Measurements from ENCODE around the gene WDR43. TPM values are rescaled to one million over a fixed set of nuclear protein-coding genes. Genes with fewer than 3 reads are reported as not detected.

The WDR43 gene
- total RNA-seq, 1 experiment from 2014 or later, result 77.0 TPM

DNA sequence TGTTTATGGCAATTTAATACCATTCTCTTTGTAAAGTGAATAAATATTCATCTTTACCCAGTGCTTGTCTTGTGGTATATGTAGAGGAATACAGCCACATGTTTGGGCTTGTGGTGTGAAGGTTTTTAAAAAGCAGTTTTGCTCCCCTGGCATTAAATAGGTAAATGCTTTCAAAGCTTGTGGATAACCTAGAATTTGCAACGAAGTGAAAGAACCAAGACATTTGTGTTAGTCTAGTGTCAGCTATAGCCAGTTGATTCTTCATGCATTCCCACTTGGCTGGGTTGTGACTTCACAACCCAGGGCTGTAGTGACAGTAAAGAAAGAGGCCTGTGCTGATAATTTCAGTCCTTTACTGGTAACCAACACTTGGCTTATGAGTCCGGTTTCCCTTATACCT, 53.7 kb downstream of the WDR43 start:
- peaks cover 55% of the 10 kb centered on the region for H3K36me3 ChIP-seq (ENCODE audit: insufficient read depth, low read length)
- no peak overlapping the region for H3K4me3 ChIP-seq (ENCODE audit: low read length)
- no peaks in the 10 kb centered on the region for H3K9me2 ChIP-seq (replicated peaks; ENCODE audit: insufficient read depth, low read length)
- no peak overlapping the region for H3K4me2 ChIP-seq (ENCODE audit: low read depth, low read length, poor library complexity, severe bottlenecking)
- H3K9ac ChIP-seq (ENCODE audit: low read length), result no peak overlapping the region
- H3K27ac ChIP-seq (ENCODE audit: low read length), result no peak overlapping the region
- H3K4me1 ChIP-seq (ENCODE audit: low read length), result no peaks in the 10 kb centered on the region
- peaks cover 38% of the 10 kb centered on the region for H4K20me1 ChIP-seq (ENCODE audit: insufficient read depth, low read depth, low read length)
- no peaks in the 10 kb centered on the region for H3K9me3 ChIP-seq (ENCODE audit: low read length)
- H2AFZ ChIP-seq (ENCODE audit: low read length), result no peak overlapping the region
- no peak for DNase-seq
- H3K79me2 ChIP-seq (ENCODE audit: low read length), result 0 out of 2 replicates have a peak, but pooled peaks cover 3% of the 10 kb centered on the region
- no peaks in the 10 kb centered on the region for H3K27me3 ChIP-seq (ENCODE audit: low read length)

DNA sequence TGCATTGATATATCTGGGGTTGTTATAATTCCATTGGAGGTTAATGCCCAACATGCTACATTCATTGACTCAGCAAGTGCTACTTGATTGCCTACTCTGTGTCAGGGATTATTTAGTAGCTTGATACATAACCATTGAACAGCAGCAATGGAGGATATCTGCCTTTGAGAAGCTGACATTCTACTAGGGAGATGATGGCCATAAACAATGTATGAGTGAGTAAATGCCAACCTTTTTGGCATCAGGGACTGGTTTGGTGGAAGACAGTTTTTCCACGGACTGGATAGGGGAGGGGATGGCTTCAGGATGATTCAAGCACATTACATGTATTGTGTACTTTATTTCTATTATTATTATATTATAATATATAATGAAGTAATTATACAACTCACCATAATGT, 54.7 kb downstream of the WDR43 start:
- H3K9ac ChIP-seq (ENCODE audit: low read length), result no peak overlapping the region
- no peak overlapping the region for H2AFZ ChIP-seq (ENCODE audit: low read length)
- peaks cover 45% of the 10 kb centered on the region for H3K36me3 ChIP-seq (ENCODE audit: insufficient read depth, low read length)
- no peak overlapping the region for H3K4me2 ChIP-seq (ENCODE audit: low read depth, low read length, poor library complexity, severe bottlenecking)
- H3K79me2 ChIP-seq (ENCODE audit: low read length), result 0 out of 2 replicates have a peak, but pooled peaks cover 3% of the 10 kb centered on the region
- H3K9me3 ChIP-seq (ENCODE audit: low read length), result no peaks in the 10 kb centered on the region
- no peak for DNase-seq
- no peaks in the 10 kb centered on the region for H3K27me3 ChIP-seq (ENCODE audit: low read length)
- H4K20me1 ChIP-seq (ENCODE audit: insufficient read depth, low read depth, low read length), result peaks cover 31% of the 10 kb centered on the region
- no peaks in the 10 kb centered on the region for H3K4me1 ChIP-seq (ENCODE audit: low read length)
- no peaks in the 10 kb centered on the region for H3K9me2 ChIP-seq (replicated peaks; ENCODE audit: insufficient read depth, low read length)
- no peak overlapping the region for H3K27ac ChIP-seq (ENCODE audit: low read length)
- no peak overlapping the region for H3K4me3 ChIP-seq (ENCODE audit: low read length)

DNA sequence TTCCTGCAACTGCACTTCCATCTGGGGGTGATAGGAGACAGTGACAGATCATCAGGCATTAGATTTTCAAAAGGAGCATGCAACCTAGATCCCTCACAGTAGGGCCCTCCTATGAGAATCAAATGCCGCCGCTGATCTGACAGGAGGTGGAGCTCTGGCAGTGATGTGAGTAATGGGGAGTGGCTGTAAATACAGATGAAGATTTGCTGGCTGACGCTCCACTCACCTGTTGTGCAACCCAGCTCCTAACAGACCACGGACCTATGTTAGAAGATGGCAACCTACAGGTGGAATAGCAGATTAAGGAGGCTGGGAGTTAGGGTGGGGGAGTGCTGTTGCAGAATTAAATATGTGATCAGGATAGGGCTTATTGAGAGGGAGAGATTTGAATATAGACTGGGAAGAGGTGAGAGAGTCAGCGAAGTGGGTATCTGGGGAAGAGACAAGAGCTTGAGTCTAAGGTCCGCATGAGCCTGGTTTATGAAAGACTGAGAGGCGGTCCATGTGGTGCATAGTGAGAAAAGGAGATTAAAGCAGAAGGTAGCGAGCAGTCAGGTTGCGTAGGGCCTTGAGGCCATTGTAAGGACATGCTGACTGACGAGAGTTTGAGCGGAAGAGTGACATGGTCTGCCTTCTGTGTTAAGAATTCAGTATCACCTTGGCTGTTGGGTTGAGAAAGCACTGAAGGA, 55.3 kb downstream of the WDR43 start:
- H3K9me3 ChIP-seq (ENCODE audit: low read length), result no peaks in the 10 kb centered on the region
- H3K27ac ChIP-seq (ENCODE audit: low read length), result no peak overlapping the region
- H3K36me3 ChIP-seq (ENCODE audit: insufficient read depth, low read length), result peaks cover 39% of the 10 kb centered on the region
- no peaks in the 10 kb centered on the region for H3K79me2 ChIP-seq (ENCODE audit: low read length)
- peaks cover 26% of the 10 kb centered on the region for H4K20me1 ChIP-seq (ENCODE audit: insufficient read depth, low read depth, low read length)
- H2AFZ ChIP-seq (ENCODE audit: low read length), result no peak overlapping the region
- no peak overlapping the region for H3K9ac ChIP-seq (ENCODE audit: low read length)
- H3K27me3 ChIP-seq (ENCODE audit: low read length), result no peaks in the 10 kb centered on the region
- no peak overlapping the region for H3K4me3 ChIP-seq (ENCODE audit: low read length)
- DNase-seq, result peak; percentile 62
- H3K9me2 ChIP-seq (replicated peaks; ENCODE audit: insufficient read depth, low read length), result no peaks in the 10 kb centered on the region
- H3K4me2 ChIP-seq (ENCODE audit: low read depth, low read length, poor library complexity, severe bottlenecking), result no peak overlapping the region
- H3K4me1 ChIP-seq (ENCODE audit: low read length), result no peaks in the 10 kb centered on the region

DNA sequence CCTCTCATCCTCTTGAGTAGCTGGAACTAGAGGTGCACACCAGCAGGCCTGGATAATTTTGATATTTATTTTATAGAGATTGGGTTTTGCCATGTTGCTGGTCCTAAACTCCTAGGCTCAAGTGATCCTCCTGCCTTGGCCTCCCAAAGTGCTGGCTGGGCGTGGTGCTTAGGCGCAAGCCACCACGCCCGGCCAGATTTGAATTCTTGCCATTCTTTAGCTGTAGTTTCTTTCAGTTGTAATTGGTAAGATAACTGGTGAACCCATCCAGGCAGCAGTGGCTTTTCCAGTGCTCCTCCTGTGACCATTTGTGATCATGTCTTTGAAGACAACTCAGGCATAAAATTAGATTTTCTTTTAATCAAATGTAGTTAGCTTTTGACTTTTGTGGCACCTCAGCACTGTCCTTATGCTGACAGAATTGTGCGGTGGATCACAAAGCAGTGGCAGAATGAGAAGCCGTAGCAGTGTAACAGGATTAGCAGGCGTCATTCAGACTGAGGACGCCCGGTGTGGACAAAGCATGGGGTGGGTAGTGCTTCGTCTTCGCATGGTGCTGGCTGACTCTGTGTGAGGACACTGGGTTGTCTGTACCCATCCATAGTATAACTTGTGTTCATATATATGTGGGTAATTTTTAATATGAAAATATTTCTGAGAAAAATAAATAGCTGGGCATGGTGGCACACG, 56.6 kb downstream of the WDR43 start:
- no peak overlapping the region for H3K4me2 ChIP-seq (ENCODE audit: low read depth, low read length, poor library complexity, severe bottlenecking)
- DNase-seq, result no peak
- no peaks in the 10 kb centered on the region for H3K79me2 ChIP-seq (ENCODE audit: low read length)
- peaks cover 11% of the 10 kb centered on the region for H3K4me1 ChIP-seq (ENCODE audit: low read length)
- H2AFZ ChIP-seq (ENCODE audit: low read length), result no peak overlapping the region
- no peak overlapping the region for H3K9ac ChIP-seq (ENCODE audit: low read length)
- no peak overlapping the region for H3K27ac ChIP-seq (ENCODE audit: low read length)
- no peak overlapping the region for H3K4me3 ChIP-seq (ENCODE audit: low read length)
- H3K36me3 ChIP-seq (ENCODE audit: insufficient read depth, low read length), result peaks cover 26% of the 10 kb centered on the region
- no peaks in the 10 kb centered on the region for H3K27me3 ChIP-seq (ENCODE audit: low read length)
- no peaks in the 10 kb centered on the region for H3K9me2 ChIP-seq (replicated peaks; ENCODE audit: insufficient read depth, low read length)
- H3K9me3 ChIP-seq (ENCODE audit: low read length), result no peaks in the 10 kb centered on the region
- peaks cover 17% of the 10 kb centered on the region for H4K20me1 ChIP-seq (ENCODE audit: insufficient read depth, low read depth, low read length)

DNA sequence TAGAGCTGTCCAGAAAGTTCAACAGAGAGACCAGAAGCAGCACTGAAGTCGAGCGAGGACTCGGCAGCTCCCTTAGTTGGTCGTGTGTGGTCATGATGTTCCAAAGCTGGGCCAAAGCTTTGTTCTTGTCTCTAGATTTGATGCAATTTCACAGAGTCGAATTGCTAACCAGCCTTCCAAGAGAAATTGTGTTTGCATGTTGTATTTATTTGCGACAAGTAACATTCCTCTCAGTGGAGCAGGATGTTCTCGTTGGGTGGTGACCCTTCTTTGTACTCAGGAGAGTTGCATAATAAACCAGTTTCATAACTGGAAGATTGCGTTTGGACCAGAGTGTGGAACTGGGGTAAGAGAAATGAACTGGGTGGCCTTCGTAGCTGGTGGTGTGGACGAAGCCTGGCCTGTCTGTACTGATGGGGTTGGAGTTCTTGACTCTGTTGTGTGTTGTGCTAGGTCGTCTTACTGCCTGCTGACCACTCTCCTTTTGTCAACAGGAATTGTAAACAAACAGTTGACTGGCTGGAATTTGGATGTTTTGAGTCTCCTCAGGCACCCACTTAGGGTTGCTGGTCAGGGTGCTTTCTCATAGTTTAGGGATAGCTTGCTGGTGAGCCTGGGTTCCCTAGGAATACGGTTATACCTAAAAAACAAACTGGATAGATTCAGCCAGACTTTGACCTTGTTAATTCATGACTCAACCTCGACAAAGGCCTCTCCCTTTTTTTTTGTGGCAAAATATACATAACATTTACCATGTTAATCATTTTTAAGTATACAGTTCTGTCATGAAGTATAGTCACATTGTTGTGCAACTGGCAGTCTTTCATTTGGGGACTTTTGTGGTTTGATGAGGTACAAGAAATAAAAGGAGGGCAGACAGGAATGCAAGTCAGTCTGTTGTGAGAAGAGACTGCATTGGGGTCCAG, 57.7 kb downstream of the WDR43 start:
- no peak overlapping the region for H2AFZ ChIP-seq (ENCODE audit: low read length)
- peaks cover 18% of the 10 kb centered on the region for H3K4me1 ChIP-seq (ENCODE audit: low read length)
- no peaks in the 10 kb centered on the region for H3K9me3 ChIP-seq (ENCODE audit: low read length)
- H3K27ac ChIP-seq (ENCODE audit: low read length), result no peak overlapping the region
- H3K27me3 ChIP-seq (ENCODE audit: low read length), result no peaks in the 10 kb centered on the region
- no peak overlapping the region for H3K4me3 ChIP-seq (ENCODE audit: low read length)
- no peak overlapping the region for H3K9ac ChIP-seq (ENCODE audit: low read length)
- H3K9me2 ChIP-seq (replicated peaks; ENCODE audit: insufficient read depth, low read length), result no peaks in the 10 kb centered on the region
- no peak overlapping the region for H3K4me2 ChIP-seq (ENCODE audit: low read depth, low read length, poor library complexity, severe bottlenecking)
- H3K79me2 ChIP-seq (ENCODE audit: low read length), result no peaks in the 10 kb centered on the region
- DNase-seq, result no peak
- peaks cover 17% of the 10 kb centered on the region for H3K36me3 ChIP-seq (ENCODE audit: insufficient read depth, low read length)
- H4K20me1 ChIP-seq (ENCODE audit: insufficient read depth, low read depth, low read length), result peaks cover 17% of the 10 kb centered on the region

DNA sequence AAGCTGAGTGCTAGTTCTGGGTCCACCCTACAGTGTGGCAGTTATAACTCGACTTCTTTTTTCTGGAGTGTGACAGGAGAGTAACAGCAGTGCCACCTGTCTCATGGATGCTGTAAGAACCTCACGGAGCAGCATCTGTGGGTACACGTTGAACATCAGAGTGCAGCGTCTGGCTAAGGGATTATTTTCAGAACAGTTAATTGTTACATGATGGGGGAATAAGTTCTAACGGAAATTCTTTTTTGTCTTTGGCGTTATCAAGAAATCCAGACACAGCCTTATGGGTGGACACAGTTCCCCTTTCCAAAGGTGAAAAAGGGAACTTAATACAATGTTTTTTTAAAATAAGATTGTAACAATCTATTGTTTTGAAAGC, 58.4 kb downstream of the WDR43 start:
- no peak for DNase-seq
- H3K9me2 ChIP-seq (replicated peaks; ENCODE audit: insufficient read depth, low read length), result no peaks in the 10 kb centered on the region
- no peak overlapping the region for H2AFZ ChIP-seq (ENCODE audit: low read length)
- no peaks in the 10 kb centered on the region for H3K9me3 ChIP-seq (ENCODE audit: low read length)
- H3K36me3 ChIP-seq (ENCODE audit: insufficient read depth, low read length), result peaks cover 13% of the 10 kb centered on the region; the same call in 1 of the 2 replicates
- H3K4me2 ChIP-seq (ENCODE audit: low read depth, low read length, poor library complexity, severe bottlenecking), result no peak overlapping the region
- H3K4me3 ChIP-seq (ENCODE audit: low read length), result no peak overlapping the region
- no peaks in the 10 kb centered on the region for H3K27me3 ChIP-seq (ENCODE audit: low read length)
- no peak overlapping the region for H3K27ac ChIP-seq (ENCODE audit: low read length)
- no peaks in the 10 kb centered on the region for H3K79me2 ChIP-seq (ENCODE audit: low read length)
- no peak overlapping the region for H3K9ac ChIP-seq (ENCODE audit: low read length)
- peaks cover 18% of the 10 kb centered on the region for H3K4me1 ChIP-seq (ENCODE audit: low read length)
- H4K20me1 ChIP-seq (ENCODE audit: insufficient read depth, low read depth, low read length), result peaks cover 20% of the 10 kb centered on the region

DNA sequence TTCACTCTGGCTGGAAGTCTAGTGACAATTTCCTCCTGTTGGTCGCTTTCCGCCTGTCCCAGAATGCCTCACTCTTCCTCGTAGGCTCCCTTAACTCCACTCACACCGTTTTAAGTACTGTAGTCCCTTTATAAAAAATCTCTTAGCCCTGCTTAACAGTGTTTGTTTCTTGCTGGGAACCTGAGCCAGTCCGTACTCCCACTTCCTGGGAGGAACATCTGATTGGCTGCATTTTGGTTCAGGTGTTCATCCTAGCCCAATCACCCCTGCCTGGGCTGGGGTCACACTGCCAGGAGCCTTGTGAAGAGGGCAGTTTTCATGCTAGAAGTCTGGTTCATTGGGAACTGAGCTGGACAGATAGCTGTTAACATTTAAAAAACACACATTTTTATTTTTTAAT, 61.0 kb downstream of the WDR43 start:
- Histone ChIP-seq H3K4me1 (ENCODE audit: low read length) (peaks cover 18% of the 10 kb centered on the region), H3K27me3 (ENCODE audit: low read length) (no peaks in the 10 kb centered on the region), H3K79me2 (ENCODE audit: low read length) (no peaks in the 10 kb centered on the region), H3K9me2 (replicated peaks; ENCODE audit: insufficient read depth, low read length) (no peaks in the 10 kb centered on the region), H3K9ac (ENCODE audit: low read length) (no peak overlapping the region), H3K36me3 (ENCODE audit: insufficient read depth, low read length) (no peaks in the 10 kb centered on the region), H3K27ac (ENCODE audit: low read length) (no peak overlapping the region), H3K4me3 (ENCODE audit: low read length) (no peak overlapping the region), H4K20me1 (ENCODE audit: insufficient read depth, low read depth, low read length) (peaks cover 14% of the 10 kb centered on the region), H2AFZ (ENCODE audit: low read length) (no peak overlapping the region), H3K4me2 (ENCODE audit: low read depth, low read length, poor library complexity, severe bottlenecking) (peak overlapping the region; percentile 55), H3K9me3 (ENCODE audit: low read length) (no peaks in the 10 kb centered on the region)
- no peak for DNase-seq

DNA sequence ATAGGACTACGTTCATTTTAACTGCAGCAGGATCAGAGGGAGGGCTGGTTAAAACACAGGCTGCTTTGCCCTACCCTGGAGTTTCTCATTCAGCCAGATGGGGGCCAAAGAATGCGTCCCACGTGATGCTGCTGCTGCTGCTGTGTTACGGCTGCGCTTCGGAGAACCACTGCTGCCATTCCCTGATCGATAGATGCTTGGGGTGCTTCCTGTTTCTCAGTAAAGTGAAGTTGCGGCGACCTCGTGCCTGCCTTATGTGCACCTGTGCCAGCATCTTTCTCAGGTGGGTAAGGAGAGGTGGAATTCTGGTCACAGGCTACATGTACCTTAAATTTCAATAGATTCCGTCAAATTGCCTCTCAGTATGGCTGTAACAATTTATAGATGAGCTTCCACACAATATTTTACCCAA, 62.0 kb downstream of the WDR43 start:
- no peaks in the 10 kb centered on the region for H3K9me3 ChIP-seq (ENCODE audit: low read length)
- H3K4me2 ChIP-seq (ENCODE audit: low read depth, low read length, poor library complexity, severe bottlenecking), result peak overlapping the region; percentile 55
- H3K9ac ChIP-seq (ENCODE audit: low read length), result peak overlapping the region; percentile 36; the same call in 1 of the 2 replicates
- H3K27ac ChIP-seq (ENCODE audit: low read length), result no peak overlapping the region
- DNase-seq, result peak; percentile 80
- no peaks in the 10 kb centered on the region for H3K79me2 ChIP-seq (ENCODE audit: low read length)
- H3K27me3 ChIP-seq (ENCODE audit: low read length), result no peaks in the 10 kb centered on the region
- H2AFZ ChIP-seq (ENCODE audit: low read length), result peak overlapping the region; percentile 82; the same call in 1 of the 2 replicates
- peaks cover 13% of the 10 kb centered on the region; the same call in 1 of the 2 replicates for H4K20me1 ChIP-seq (ENCODE audit: insufficient read depth, low read depth, low read length)
- peak overlapping the region; percentile 51 for H3K4me3 ChIP-seq (ENCODE audit: low read length)
- H3K4me1 ChIP-seq (ENCODE audit: low read length), result peaks cover 18% of the 10 kb centered on the region
- H3K36me3 ChIP-seq (ENCODE audit: insufficient read depth, low read length), result no peaks in the 10 kb centered on the region
- no peaks in the 10 kb centered on the region for H3K9me2 ChIP-seq (replicated peaks; ENCODE audit: insufficient read depth, low read length)

Measured in Karpas-422 (cell line).